GM19372 (cell line): ENCODE measurements around the gene LCE7A.

Experiments
- ATAC-seq: cut with Tn5 transposase; IDR thresholded peaks from one replicate; pipeline ENCODE4 v1.9.1; 2021; ENCODE audit warnings: mild to moderate bottlenecking, low read depth, moderate library complexity; ENCODE audit not compliant: unreplicated experiment

The LCE7A gene

GRCh38 chr1:152859696-152860095 lies at the start of gene LCE7A:
Gene LCE7A (plus strand): TSS chr1:152859996. CDS start chr1:152860698, 702 bp downstream.
- no peak for ATAC-seq

- no peak for ATAC-seq
Observed at GRCh38 chr1:152811050-152811449, 48.7 kb upstream of the LCE7A start.

- ATAC-seq = no peak
Observed at GRCh38 chr1:152811671-152812070, 48.1 kb upstream of the LCE7A start, which contains the start of gene LCE1B. Gene LCE1B (plus strand): TSS chr1:152811971. CDS start chr1:152812447, 476 bp downstream.

GRCh38 chr1:152817309-152817708 lies 42.5 kb upstream of the LCE7A start:
- no peak for ATAC-seq

GRCh38 chr1:152823294-152823693 lies 36.5 kb upstream of the LCE7A start:
- no peak for ATAC-seq

GRCh38 chr1:152824964-152825363 lies 34.8 kb upstream of the LCE7A start:
- ATAC-seq = no peak

- no peak for ATAC-seq
Observed at GRCh38 chr1:152827173-152827572, 32.6 kb upstream of the LCE7A start, which contains the start of gene LCE1A. Gene LCE1A (plus strand): TSS chr1:152827473. CDS start chr1:152827473, 0 bp downstream.

GRCh38 chr1:152836870-152837269 lies 22.9 kb upstream of the LCE7A start:
- no peak for ATAC-seq

GRCh38 chr1:152842556-152842955 lies 17.2 kb upstream of the LCE7A start, which contains the start of gene LCE6A:
Gene LCE6A (plus strand): TSS chr1:152842856. CDS start chr1:152843521, 665 bp downstream.
- ATAC-seq = no peak

- ATAC-seq = no peak
Observed at GRCh38 chr1:152855661-152856060, 4.1 kb upstream of the LCE7A start.

- no peak for ATAC-seq
Observed at GRCh38 chr1:152858062-152858461, 1.7 kb upstream of the LCE7A start.

- ATAC-seq = no peak
Observed at GRCh38 chr1:152860129-152860528, 333 bp downstream of the LCE7A start.

GRCh38 chr1:152861374-152861773 lies 1.6 kb downstream of the LCE7A start:
- ATAC-seq = no peak

- no peak for ATAC-seq
Observed at GRCh38 chr1:152864443-152864842, 4.6 kb downstream of the LCE7A start.

- no peak for ATAC-seq
Observed at GRCh38 chr1:152866321-152866720, 6.5 kb downstream of the LCE7A start.

GRCh38 chr1:152869808-152870419 lies 10.1 kb downstream of the LCE7A start:
- ATAC-seq = no peak

GRCh38 chr1:152870831-152871730 lies 11.3 kb downstream of the LCE7A start:
- ATAC-seq = no peak

- no peak for ATAC-seq
Observed at GRCh38 chr1:152871731-152872126, 11.9 kb downstream of the LCE7A start.

GRCh38 chr1:152873495-152873894 lies 13.7 kb downstream of the LCE7A start:
- no peak for ATAC-seq

GRCh38 chr1:152876827-152877226 lies 17.0 kb downstream of the LCE7A start:
- no peak for ATAC-seq

GRCh38 chr1:152878042-152878441 lies 18.2 kb downstream of the LCE7A start, which contains the start of gene SMCP:
Gene SMCP (plus strand): TSS chr1:152878322. CDS start chr1:152884423, 6,101 bp downstream.
- no peak for ATAC-seq
